ENCODE results near the gene UBE2F.

- TF ChIP-seq CTCF (IDR thresholded peaks at IDR 0.05) (no peak), TCF7L2 (IDR thresholded peaks at IDR 0.05; ENCODE audit: low read depth, low read length) (no peak), POLR2AphosphoS5 (IDR thresholded peaks at IDR 0.05; ENCODE audit: low read depth, low read length) (no peak)
These were observed 4.8 kb downstream of the UBE2F start for GRCh38 chr2:237971661-237972060.
